Measurements from ENCODE around the gene ZNF354C. TPM values are rescaled to one million over a fixed set of nuclear protein-coding genes. Genes with fewer than 3 reads are reported as not detected.

Gene ZNF354C
- total and polyA plus RNA-seq, 2 of the 4 experiments (the other 2 are of a cell fraction), result 1.9 to 5.6 TPM

GRCh38 chr5:179054876-179055275 is 5.3 kb upstream of the ZNF354C start:
- no peak overlapping the region for H2AK5ac ChIP-seq (ENCODE audit: low read depth, low read length)
- H2BK20ac ChIP-seq (ENCODE audit: low read depth, low read length), result no peak overlapping the region
- no peak overlapping the region for H2BK15ac ChIP-seq (ENCODE audit: low read depth, low read length)
- H3K14ac ChIP-seq (replicated peaks; ENCODE audit: low read depth, low read length), result no peak overlapping the region
- no peak overlapping the region for H3K23ac ChIP-seq (ENCODE audit: low read depth, low read length)
- H4K5ac ChIP-seq (ENCODE audit: low read depth, low read length), result no peak overlapping the region
- no peak overlapping the region for H4K91ac ChIP-seq (ENCODE audit: insufficient read depth, low read depth, low read length)
- H3K79me1 ChIP-seq (ENCODE audit: low read depth in 1 of 2, low read length in 2 of 2), result no peaks in the 10 kb centered on the region
- no peak overlapping the region for H3K4me2 ChIP-seq (ENCODE audit: low read depth, low read length)
- no peak overlapping the region for H3K4ac ChIP-seq (ENCODE audit: low read depth, low read length)
- no peaks in the 10 kb centered on the region for H3K36me3 ChIP-seq (ENCODE audit: control insufficient read depth, insufficient read depth, low read length)
- H3K9ac ChIP-seq (ENCODE audit: low read depth, low read length), result no peak overlapping the region
- ATAC-seq (ENCODE audit: low read depth) (no peak), DNase-seq (no peak)
- dilution Hi-C loops (cut with HindIII; ENCODE audit: low sequenced_read_pairs, unreplicated experiment), result no loop called here
- in situ Hi-C loops (cut with MboI; ENCODE audit: low sequenced_read_pairs), result no loop called here
- peaks cover 6% of the 10 kb centered on the region; the same call in 1 of the 2 replicates for H3K9me3 ChIP-seq (ENCODE audit: control insufficient read depth, insufficient read depth, low read length)
- TF ChIP-seq MAFK (IDR thresholded peaks at IDR 0.05; ENCODE audit: low read depth, low read length), result peak; percentile 70
- TF ChIP-seq USF2 (IDR thresholded peaks at IDR 0.05; ENCODE audit: low read depth, low read length), result no peak
- TF ChIP-seq SMC3 (IDR thresholded peaks at IDR 0.05; ENCODE audit: low read depth, low read length), result no peak
- H3K27me3 ChIP-seq (ENCODE audit: control insufficient read depth, insufficient read depth, low read length), result no peaks in the 10 kb centered on the region
- H2AFZ ChIP-seq (replicated peaks; ENCODE audit: low read length, poor library complexity), result no peak overlapping the region
- no TSS peak for BruUV-seq (replicated peaks)
- no peak overlapping the region for H3K18ac ChIP-seq (ENCODE audit: low read depth, low read length)
- intact Hi-C loops (cut with micrococcal nuclease), result no loop called here
- WGBS, 2 experiments (ENCODE audit: extremely low coverage in 2 of 2, insufficient read length in 1 of 2), result 58% methylated on average over 4 of the region's 10 CpGs; no CpG with 5 or more reads in 1 of the 2 experiments
- no peaks in the 10 kb centered on the region for H4K20me1 ChIP-seq (ENCODE audit: insufficient read depth, low read length)
- H2AK9ac ChIP-seq (replicated peaks; ENCODE audit: low read depth, low read length, poor library complexity), result no peak overlapping the region
- no peaks in the 10 kb centered on the region for H3K9me1 ChIP-seq (ENCODE audit: insufficient read depth, low read length)
- no peak overlapping the region for H2BK120ac ChIP-seq (ENCODE audit: low read depth, low read length)
- no peak overlapping the region for H3K4me3 ChIP-seq (ENCODE audit: insufficient read depth, low read depth, low read length)
- H3K27ac ChIP-seq (ENCODE audit: insufficient read depth, low read length), result no peak overlapping the region
- CTCF ChIA-PET, result no interaction called here
- H2BK5ac ChIP-seq (ENCODE audit: low read depth, low read length, poor library complexity, severe bottlenecking), result no peak overlapping the region
- H3K4me1 ChIP-seq (ENCODE audit: control insufficient read depth, insufficient read depth, low read length), result no peaks in the 10 kb centered on the region
- no peak overlapping the region for H3K56ac ChIP-seq (ENCODE audit: extremely low read depth, insufficient read depth, low read length)
- no peak overlapping the region for H4K8ac ChIP-seq (ENCODE audit: low read depth in 2 of 2, low read length in 2 of 2)
- POLR2A ChIA-PET (ENCODE audit: unreplicated experiment), result no interaction called here
